ENCODE measurements around the gene CMAS.
A peak's percentile ranks its signal among the peaks of the same experiment; 100 is the strongest.
"Not testable (repeated sequence)": the region's sequence is repeated elsewhere in the genome, so short reads cannot be mapped to it uniquely, and the experiment has no call there.

The CMAS gene

DNA sequence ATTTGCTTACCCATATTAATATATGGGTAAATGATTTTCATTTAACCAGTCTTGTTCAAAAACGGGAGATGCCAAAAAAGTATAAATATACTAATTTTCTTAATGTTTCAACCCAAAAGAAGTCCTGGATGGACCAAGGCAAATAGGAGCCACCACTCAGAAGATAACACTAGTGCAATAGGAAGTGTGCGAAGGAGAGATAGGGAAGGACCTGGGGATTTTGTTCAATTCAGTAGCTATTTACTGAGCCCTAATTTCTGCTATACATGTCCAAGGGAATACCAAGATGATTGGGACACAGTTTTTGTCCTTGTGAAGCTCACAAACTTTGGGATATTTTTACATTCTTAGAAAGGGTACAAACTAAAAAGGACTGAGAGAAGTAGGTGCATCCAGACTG lies 1.5 kb downstream of the CMAS start:
- no peak for DNase-seq (ENCODE audit: low read depth in 2 of 2)

DNA sequence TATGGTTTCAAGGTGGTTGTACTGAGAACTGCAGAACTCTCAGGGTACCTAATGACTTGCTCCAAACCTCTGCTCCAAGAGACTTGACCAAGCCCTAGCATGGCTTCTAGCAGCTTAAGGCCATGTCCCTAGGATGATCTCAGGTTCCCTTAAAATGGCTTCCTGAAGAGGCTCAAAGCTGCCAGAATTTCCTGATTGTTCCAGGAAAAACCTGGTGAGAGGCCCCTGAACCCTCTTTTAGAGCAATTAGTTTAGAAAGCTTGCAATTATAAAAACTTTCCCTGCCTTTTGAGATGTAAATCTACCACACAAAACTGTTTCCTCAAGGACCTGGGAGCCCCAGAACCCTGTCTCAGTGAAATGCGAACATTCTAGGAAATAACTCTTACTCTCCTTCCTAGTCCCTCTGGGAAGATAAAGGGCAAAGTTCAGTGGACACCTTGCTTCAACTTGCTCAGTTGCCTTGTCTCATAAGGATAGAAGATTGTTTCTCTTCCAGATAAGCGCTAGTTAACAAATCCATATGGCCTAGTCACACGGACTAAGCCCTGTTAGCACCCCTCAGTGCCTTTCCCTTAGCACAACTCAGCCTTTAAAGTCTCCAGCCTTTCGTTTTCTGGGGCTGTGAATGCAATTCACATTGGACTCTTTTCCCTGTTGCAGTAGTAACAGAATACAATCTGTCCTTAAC lies 2.5 kb downstream of the CMAS start:
- no peak for DNase-seq (ENCODE audit: low read depth in 2 of 2)

DNA sequence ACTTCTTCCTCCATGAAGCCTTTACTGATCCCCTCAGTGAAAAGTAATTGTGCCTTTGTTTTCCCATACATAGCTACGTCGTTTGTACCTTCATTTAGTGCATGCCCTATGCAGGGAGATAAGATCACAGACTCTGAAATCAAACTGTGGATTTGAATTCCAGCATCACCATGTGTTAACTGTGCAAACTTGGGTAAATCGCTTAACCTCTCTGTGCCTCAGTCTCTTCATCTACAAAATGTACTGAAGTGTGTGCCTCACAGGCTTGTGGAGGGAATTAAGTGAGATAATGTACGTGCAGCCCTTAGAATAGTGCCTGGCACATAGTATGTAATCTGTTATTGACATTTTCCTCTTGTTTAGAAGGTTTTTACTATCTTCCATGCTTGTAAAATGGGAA lies 4.1 kb downstream of the CMAS start:
- no peak for DNase-seq (ENCODE audit: low read depth in 2 of 2)

DNA sequence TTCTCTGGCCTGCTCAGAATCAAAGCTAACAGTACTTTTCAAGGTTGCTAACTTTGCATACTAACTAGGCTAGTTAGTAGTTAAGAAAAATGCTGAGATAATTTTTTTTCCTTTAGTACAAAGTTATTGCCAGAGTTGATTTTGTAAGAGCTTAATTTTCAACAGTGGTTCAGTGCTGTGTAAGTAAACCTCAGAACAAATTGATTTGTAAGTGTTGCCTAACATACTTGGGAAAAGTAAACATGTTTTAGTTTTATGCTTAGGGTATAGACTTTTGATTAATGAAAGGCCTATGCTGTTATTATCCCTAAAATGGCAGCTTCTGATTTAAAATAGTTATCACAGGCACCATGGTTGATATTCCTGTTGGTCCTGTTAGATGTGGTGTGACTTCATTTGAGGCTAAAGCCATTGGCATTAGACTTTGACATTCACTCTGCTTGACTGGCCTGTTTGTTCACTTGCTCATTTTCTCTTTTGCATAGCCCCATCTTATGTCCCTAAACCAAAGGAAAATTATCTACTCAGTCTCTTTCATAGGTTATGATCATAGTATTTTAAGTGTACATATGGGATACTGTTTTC lies 5.2 kb downstream of the CMAS start:
- no peak for DNase-seq (ENCODE audit: low read depth in 2 of 2)

DNA sequence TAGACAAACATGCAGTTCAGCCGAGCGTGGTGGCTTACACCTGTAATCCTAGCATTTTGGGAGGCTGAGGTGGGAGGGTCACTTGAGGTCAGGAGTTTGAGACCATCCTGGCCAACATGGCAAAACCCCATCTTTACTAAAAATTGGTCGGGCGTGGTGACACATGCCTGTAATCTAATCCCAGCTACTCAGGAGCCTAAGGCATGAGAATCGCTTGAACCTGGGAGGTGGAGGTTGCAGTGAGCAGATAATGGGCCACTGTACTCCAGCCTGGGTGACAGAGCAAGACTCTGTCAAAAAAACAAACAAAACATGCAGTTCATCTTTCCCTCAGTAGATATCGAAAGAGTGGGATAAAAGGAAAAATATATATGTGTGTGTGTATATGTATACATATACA lies 7.0 kb downstream of the CMAS start:
- DNase-seq (ENCODE audit: low read depth in 2 of 2), result not testable (repeated sequence)

DNA sequence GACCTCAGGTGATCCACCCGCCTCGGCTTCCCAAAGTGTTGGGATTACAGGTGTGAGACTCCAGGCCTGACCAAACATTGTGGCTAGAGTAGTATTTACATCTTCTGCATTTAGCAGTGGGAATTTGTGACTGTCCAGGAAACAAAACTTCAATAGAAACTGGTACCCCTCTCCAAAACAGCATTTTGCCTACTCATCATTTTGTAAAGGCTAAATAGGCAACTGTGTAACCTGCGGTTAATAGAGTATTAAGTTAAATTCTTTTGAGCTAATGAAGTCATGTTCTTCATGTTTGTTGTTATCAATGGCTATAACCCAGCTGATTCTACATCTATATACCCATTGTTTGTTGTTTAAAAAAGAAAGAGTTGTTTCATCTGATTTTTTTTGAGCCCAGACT lies 8.1 kb downstream of the CMAS start:
- no peak for DNase-seq (ENCODE audit: low read depth in 2 of 2)

DNA sequence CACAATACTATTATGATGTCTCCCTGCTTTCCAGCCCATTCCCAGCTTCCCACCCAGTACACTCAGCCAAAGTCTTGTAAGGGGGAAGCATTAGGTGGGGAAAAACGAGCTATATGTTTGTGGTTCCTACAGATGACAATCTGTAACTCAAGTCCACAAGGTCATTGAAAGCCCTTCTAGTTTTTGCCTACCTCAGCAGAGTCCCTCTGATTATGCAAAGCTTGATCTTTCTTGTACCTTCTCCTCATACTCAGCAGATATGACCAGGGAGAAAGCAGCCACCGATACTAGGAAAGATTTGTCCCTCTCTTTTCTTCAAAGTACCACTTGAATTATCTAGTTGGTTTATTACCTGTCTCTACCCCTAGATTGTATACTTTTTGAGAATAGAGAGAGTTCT lies 10.6 kb downstream of the CMAS start:
- DNase-seq (ENCODE audit: low read depth in 2 of 2), result no peak

DNA sequence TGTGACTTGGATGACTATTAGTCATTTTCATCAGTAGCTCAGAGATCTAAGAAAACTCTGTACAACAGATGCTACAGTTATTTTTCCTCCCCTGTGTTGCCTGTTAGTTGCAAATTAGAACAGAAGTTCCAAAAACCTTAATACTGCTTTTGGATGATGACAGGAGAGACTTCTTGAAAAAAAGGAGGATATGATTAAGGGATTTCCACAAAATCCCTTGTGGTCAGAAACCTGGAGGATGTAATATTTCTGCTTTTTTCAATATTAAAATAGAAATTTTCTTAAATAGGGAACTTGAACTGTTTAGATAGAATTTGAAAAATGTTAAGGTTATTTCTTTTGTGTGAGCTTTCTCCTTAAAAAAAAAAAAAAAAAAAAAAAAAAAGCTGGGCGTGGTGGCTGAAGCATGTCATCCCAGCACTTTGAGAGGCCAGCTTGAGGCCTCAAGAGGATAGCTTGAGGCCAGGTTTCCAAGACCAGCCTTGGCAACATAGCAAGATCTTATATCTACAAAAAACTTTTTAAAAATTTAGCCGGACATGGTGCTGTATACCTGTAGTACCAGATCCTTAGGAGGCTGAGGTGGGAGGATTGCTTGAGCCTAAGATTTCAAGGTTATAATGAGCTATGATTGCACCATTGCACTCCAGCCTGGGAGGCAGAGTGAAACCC lies 14.1 kb downstream of the CMAS start:
- DNase-seq (ENCODE audit: low read depth in 2 of 2), result no peak

DNA sequence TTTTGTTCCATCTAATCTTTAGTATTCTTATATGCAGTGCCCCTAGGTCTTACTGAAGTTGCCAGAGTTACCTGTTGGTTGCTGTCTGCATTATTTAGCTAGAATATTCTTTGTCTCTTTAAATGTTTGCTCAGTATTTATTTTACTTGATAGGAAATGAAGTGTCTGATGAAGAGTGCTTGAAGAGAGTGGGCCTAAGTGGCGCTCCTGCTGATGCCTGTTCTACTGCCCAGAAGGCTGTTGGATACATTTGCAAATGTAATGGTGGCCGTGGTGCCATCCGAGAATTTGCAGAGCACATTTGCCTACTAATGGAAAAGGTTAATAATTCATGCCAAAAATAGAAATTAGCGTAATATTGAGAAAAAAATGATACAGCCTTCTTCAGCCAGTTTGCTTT lies 18.9 kb downstream of the CMAS start:
- DNase-seq (ENCODE audit: low read depth in 2 of 2), result no peak

DNA sequence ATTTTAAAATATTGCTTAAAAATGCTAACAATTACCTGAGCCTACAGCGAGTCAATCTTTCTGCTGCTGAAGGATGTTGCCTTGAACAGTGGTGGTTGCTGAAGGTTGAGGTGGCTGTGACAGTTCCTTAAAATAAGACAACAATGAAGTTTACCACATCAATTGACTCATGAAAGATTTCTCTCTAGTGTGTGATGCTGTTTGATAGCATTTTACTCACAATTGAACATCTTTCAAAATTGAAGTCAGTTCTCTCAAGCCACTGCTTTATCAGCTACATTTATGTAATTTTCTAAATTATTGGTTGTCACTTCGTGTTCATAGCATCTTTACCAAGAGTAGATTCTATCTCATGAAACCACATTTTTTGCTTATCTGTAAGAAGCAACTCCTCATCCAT lies 20.3 kb downstream of the CMAS start:
- no peak for DNase-seq (ENCODE audit: low read depth in 2 of 2)

DNA sequence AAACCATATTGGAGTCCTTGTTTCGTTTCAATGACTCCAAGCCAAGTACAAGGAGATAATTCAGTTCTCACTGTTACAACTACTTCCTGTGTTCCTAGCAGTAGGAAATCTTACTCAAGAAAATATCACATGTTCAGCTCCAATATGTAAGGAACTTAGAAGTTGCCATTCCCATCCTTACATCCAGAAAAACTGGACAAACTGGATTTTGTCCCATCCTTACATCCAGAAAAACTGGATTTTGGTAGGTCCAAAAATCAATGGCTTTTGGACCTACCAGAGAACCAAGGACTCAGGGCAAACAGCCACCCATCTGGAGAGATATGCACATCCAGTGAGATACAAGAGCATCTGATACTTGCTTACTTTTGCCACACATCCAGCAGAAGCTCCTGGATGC lies 23.8 kb downstream of the CMAS start:
- DNase-seq (ENCODE audit: low read depth in 2 of 2), result no peak

DNA sequence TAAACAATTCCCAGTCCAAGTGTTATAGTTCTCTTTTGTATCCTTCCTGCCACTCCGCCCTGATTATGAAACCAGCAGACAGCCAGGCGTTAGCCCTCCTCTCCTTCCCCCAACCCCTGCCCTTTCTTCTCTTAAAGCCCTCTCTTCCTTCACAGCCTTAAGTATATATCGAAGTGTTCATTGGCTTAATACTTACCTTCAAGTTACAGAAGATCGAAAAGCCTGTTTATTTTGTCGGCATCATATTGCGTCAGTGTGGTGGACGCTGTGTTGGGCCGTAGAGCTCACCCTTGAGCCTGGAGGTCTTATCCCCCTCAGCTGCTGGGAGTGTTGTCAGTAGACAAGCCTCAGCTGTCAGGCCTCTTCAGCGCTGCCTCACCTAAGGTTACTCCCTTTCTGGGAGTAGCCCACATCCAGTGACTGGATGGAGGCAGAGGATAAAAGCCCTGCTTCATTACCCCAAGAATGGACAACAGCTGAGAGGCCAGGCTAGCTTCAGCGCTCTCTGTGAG lies 36.2 kb downstream of the CMAS start:
- no peak for DNase-seq (ENCODE audit: low read depth in 2 of 2)

DNA sequence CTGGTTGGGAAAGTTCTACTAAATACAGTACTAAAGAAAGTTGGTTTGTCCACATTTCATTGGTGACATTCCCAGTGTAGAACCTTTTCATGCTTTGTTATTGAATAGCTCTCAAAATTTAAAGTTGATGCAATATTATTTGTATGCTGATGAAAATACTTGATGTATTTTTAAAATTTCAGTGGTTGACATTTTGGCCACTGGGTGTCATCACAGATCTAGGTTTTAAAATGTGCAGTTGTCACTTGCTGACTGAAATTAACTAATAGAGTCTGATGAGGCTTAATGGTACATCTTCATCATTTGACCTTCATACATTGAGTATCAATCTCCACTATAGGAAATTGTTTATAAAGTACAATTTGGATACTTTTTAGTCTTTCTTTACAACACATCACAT lies 37.1 kb downstream of the CMAS start:
- DNase-seq (ENCODE audit: low read depth in 2 of 2), result no peak

DNA sequence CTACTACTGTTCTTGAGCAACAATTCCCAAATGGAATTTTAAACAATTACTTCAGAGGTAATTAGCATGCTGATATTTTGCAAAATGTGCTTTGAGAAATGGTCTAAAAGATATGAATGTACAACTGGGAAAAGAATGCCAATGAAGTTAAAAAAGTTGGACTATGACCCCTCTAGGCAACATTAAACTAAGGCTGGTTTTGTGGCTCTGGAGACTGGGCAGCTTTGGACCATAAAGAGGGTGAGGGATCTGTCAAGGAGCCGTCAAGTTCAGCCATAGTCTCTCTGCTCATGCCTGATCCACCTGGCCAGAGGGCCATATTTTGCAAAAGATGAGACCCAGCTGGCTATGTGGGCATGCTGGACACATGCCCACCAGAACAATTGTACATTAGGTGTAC lies 38.8 kb downstream of the CMAS start:
- DNase-seq (ENCODE audit: low read depth in 2 of 2), result no peak

DNA sequence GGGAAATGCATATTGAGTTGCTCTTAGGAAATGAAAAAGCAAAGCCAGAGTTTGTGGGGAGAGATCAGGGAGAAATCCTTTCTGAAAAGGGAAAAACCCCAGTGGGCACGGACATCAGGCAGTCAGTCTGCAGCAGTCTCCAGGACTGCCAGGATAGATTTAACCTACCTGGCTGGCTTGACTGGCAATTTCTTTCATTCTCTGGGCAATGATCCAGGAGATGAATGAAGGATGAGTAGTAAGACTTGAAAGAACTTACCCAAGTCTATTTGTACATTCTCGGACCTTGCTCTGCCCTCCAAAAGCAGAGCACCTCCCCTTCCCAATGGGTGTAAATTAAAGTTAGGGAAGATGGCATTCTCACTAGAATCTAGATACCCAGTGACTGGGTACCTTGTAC lies 42.9 kb downstream of the CMAS start:
- no peak for DNase-seq (ENCODE audit: low read depth in 2 of 2)

DNA sequence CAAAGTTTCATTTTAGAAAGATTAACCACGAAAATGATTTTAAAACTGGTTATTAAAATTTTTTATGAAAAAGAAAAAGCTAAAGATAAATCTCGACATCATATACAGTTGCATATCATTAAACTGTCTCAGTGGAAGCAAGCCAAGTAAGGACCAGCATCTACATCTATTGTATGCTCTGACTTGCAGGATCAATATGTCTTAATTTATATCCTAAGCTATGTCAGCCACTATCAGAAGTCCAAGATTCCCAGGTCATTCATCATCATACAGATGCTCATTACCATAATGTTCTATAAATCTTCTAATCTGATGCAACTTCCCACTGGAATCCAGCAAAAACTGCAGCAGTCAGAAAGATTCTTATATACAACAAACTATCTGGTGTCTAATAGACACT lies 43.5 kb downstream of the CMAS start:
- no peak for DNase-seq (ENCODE audit: low read depth in 2 of 2)

DNA sequence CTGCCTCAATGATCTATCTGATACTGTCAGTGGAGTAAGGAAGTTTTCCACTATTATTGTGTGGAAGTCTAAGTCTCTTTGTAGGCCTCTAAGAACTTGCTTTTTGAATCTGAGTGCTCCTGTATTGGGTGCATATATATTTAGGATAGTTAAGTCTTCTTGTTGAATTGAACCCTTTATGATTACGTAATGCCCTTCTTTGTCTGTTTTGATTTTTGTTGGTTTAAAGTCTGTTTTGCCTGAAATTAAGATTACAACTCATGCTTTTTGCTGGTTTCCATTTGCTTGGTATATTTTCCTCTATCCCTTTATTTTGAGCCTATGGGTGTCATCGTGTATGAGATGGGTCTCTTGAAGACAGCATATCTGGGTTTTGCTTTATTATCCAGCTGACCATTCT lies 53.0 kb downstream of the CMAS start:
- DNase-seq (ENCODE audit: low read depth in 2 of 2), result not testable (repeated sequence)

DNA sequence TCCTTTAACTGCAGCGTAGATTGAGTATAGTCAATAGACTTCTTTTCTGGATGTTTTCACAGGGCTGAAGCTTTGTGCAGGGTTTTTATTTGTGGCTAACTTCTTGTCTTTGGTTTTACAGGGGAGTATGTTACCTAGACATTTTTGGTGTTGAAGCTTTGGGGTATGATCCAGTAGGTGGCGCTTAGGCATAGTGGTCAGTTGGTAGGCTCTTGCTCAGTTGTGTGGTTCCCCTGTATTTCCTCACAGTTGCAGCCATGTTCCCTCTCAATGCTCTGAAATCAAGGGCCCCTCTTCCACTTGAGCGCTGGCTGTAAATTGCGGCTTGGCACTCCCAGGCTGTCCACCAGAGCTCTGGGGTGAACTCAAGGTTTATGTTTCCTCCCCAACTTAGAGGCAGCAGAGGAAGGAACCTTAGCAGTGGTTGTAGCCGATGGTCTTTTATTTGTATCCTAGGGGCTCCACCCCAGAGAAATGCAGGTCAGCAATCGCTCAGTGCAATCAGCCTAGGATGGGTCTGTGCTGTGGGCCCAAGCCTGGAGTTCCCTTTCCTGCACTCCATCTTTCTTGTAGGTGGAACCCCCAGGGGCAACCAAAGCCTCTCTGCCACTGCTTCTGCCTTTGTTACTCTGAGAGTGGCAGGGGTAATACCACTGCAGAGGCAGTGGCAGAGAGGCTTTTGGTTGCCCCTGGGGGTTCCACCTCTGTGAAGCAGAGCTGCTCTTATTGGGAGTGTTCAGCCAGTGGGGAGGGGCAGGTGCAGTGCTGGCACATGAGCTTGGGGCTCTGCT lies 55.1 kb downstream of the CMAS start:
- peak in 1 of 2 donors; percentile 18 for DNase-seq (ENCODE audit: low read depth in 2 of 2)

DNA sequence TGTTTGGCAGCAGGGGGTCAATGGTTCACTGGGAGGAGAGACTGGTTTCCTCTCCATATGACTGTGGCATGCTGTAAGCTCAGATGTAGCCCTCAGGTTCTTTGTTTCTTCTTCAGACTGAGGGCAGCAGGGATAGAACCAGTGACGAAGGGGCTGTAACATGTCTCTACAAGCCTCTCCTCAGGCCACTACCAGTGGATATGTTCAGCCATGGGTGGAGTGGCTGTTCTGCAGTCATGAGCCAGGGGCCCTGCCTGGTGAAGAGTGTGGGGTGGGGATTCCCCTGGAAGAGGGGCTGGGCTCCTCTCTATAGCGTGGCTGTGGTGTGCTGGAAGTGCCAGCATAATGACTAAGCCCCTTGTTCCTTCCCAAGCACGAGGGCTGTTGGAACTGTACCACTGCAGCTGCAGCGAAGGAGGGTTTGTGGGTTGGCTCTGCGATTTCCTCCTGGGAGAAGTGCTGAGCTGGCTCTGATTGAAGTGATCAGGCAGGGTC lies 55.8 kb downstream of the CMAS start:
- DNase-seq (ENCODE audit: low read depth in 2 of 2), result no peak

DNA sequence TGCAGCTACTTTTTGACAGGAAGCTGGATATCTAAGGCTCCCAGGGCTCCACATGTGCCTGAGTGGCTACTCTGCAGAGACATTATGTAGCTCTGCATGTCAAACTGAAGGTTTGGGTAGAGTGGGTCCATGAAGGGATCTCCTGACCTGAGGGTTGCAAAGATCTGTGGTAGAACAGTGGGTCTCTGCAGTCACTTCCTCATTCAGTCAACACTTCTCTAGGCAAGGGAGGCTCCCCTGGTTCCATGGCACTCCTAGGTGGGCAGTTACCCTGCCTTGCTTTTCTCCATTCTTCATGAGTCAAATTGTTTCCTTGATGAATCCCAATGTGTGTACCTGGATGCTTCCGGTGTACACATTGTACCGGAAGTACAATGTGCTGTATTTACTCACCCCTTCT lies 57.4 kb downstream of the CMAS start:
- DNase-seq (ENCODE audit: low read depth in 2 of 2), result no peak

DNA sequence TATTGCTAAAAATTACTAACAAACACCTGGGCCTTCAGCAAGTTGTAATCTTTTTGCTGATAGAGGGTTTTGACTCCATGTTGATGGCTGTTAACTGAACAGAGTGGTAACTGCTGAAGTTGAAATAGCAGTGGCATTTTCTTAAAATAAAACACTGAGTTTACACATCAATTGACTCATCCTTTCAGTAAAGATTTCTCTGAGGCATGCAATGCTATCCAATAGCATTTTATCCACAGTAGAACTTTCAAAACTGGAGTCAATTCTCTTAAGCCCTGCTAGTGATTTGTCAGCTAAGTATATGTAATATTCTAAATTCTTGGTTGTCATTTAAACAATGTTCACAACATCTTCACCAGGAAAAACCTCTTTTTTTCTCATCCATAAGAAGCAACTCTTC lies 59.5 kb downstream of the CMAS start:
- DNase-seq (ENCODE audit: low read depth in 2 of 2), result no peak

DNA sequence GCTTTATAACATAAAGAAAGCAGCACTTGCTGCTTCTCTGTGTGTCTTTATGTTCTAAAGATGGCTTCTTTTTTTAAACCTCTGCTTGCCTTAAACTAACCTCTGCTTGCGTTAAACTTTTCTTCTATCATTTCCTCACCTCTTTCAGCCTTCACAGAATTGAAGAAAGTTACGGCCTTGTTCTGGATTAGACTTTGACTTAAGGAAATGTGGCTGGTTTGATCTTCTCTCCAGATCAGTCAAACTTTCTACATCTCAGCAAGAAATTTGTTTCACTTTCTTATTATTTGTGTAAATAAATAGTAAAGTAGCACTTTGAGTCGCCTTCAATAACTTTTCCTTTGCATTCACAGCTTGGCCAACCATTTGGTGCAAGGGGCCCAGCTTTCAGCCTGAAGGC lies 64.2 kb downstream of the CMAS start:
- DNase-seq (ENCODE audit: low read depth in 2 of 2), result no peak

All from stimulated activated CD8-positive, alpha-beta memory T cell treated with anti-CD3 and anti-CD28 coated beads, Interleukin-15, amount 100 ng/mL, for 4 hours (primary cell).